Activated CD4-positive, alpha-beta T cell treated with anti-CD3 and anti-CD28 coated beads, Interleukin-2, amount 50 U/mL, for 48 hours (primary cell): Measurements from ENCODE around the gene SMTNL1.

Experiments used
- DNase-seq, 2 experiments: peaks; one replicate each; pipeline ENCODE4 v3.0.0-alpha.2; 2020

SMTNL1 gene

GRCh38 chr11:57536947-57537619, at the start of gene SMTNL1:
TSS of gene SMTNL1 (plus strand) at chr11:57537595. CDS start at chr11:57542643, 5,048 bp downstream.
- DNase-seq = no peak

- no peak for DNase-seq
Observed at GRCh38 chr11:57487920-57488659, 49.3 kb upstream of the SMTNL1 start.

- DNase-seq = no peak
Observed at GRCh38 chr11:57490456-57491248, 46.7 kb upstream of the SMTNL1 start.

GRCh38 chr11:57491371-57492061, 45.9 kb upstream of the SMTNL1 start:
- peak; percentile 68 to 72 for DNase-seq

- DNase-seq = peak; percentile 78 to 81
Observed at GRCh38 chr11:57493507-57494503, 43.6 kb upstream of the SMTNL1 start.

GRCh38 chr11:57496109-57496820, 41.1 kb upstream of the SMTNL1 start:
- no peak for DNase-seq

- no peak for DNase-seq
Observed at GRCh38 chr11:57497303-57498247, 39.8 kb upstream of the SMTNL1 start.

GRCh38 chr11:57498540-57498939, 38.9 kb upstream of the SMTNL1 start:
- no peak for DNase-seq

GRCh38 chr11:57499413-57499982, 37.9 kb upstream of the SMTNL1 start:
- DNase-seq = peak; percentile 39 to 47

GRCh38 chr11:57499983-57500461, 37.4 kb upstream of the SMTNL1 start:
- no peak for DNase-seq

- no peak for DNase-seq
Observed at GRCh38 chr11:57500515-57500914, 36.9 kb upstream of the SMTNL1 start.

- no peak for DNase-seq
Observed at GRCh38 chr11:57500926-57501325, 36.5 kb upstream of the SMTNL1 start.

GRCh38 chr11:57501953-57502352, 35.4 kb upstream of the SMTNL1 start:
- no peak for DNase-seq

GRCh38 chr11:57502376-57502775, 35.0 kb upstream of the SMTNL1 start:
- no peak for DNase-seq

GRCh38 chr11:57502870-57503269, 34.5 kb upstream of the SMTNL1 start:
- no peak for DNase-seq

- DNase-seq = no peak
Observed at GRCh38 chr11:57504511-57504910, 32.9 kb upstream of the SMTNL1 start.

GRCh38 chr11:57506522-57506921, 30.9 kb upstream of the SMTNL1 start:
- DNase-seq = no peak

GRCh38 chr11:57508341-57509170, 28.8 kb upstream of the SMTNL1 start:
- no peak for DNase-seq
